Adrenal gland (tissue), 12 donors: ENCODE measurements around the gene PFKP. TPM values are rescaled to one million over a fixed set of nuclear protein-coding genes. Genes with fewer than 3 reads are reported as not detected.

Source experiments
- DNase-seq, 7 donors: peaks; one replicate each; pipeline ENCODE4 v3.0.0-alpha.2; 2019 to 2020
- H3K27ac ChIP-seq, 5 donors: fragments of 200-600 bp; sonication (generic) in 4 of 5; 1 replicate in 3 of 5; 2 replicates in 2 of 5; pipeline versions ENCODE4 v1.5.1 to v1.8.0; 2016 to 2020; ENCODE audit warnings: mild to moderate bottlenecking in 1 of 5
- H3K27me3 ChIP-seq: fragments of 200-600 bp; 2 replicates; pipeline ENCODE4 v1.8.0; 2021
- H3K36me3 ChIP-seq, 2 donors: fragments of 200-600 bp; replicated peaks in 1 of 2; 1 replicate in 1 of 2; 2 replicates in 1 of 2; pipeline versions ENCODE4 v1.5.1 to v1.8.0; 2018 to 2022
- H3K4me1 ChIP-seq, 2 donors: fragments of 200-600 bp; replicated peaks in 1 of 2; 1 replicate in 1 of 2; 2 replicates in 1 of 2; pipeline versions ENCODE4 v1.5.1 to v1.8.0; 2018 to 2021
- H3K4me3 ChIP-seq, 4 donors: fragments of 200-600 bp; sonication (generic) in 3 of 4; one replicate each; pipeline ENCODE4 v1.5.1; 2016 to 2018
- H3K9me3 ChIP-seq, 3 donors: fragments of 200-600 bp; sonication (generic) in 1 of 3; replicated peaks in 1 of 3; 1 replicate in 2 of 3; 2 replicates in 1 of 3; pipeline versions ENCODE4 v1.5.1 to v1.8.0; 2016 to 2021
- CTCF ChIP-seq, 6 experiments: fragments of 450-650 bp in 4 of 6; fragments of 200-600 bp in 2 of 6; sonication (generic) in 1 of 6; IDR thresholded peaks; 1 replicate in 5 of 6; 2 replicates in 1 of 6; pipeline versions ENCODE4 v1.5.1 to v1.8.0; 2016 to 2021; ENCODE audit warnings: antibody characterized with exemption in 6 of 6, mild to moderate bottlenecking in 2 of 6, moderate library complexity in 1 of 6
- POLR2A ChIP-seq, 2 donors: fragments of 450-650 bp; IDR thresholded peaks; one replicate each; pipeline ENCODE4 v1.6.1; 2017; ENCODE audit warnings: antibody characterized with exemption in 2 of 2, mild to moderate bottlenecking in 2 of 2, moderate library complexity in 1 of 2
- WGBS, 4 donors: extraction: QIAGEN DNeasy Blood & Tissue Kit in 2 of 4; methylation state at CpG; one replicate each; pipeline versions ENCODE4 v1.1.5 to v1.1.7; 2013 to 2017; 5-methylcytosine and 5-hydroxymethylcytosine counted together
- intact Hi-C, 2 donors: fragments of 100-400 bp; cut with DNase I; formaldehyde crosslinking; loops; one replicate each; pipeline versions ENCODE4 v1.14.1 to v1.15.0; 2022 to 2023
- polyA plus RNA-seq, 3 donors: library from polyadenylated mRNA; stranded (reverse); fragments of 200-250 nt in 2 of 3; fragments of 350-450 nt in 1 of 3; fragmentation: Illumina TruSeq in 1 of 3; extraction: RNeasy Lipid Tissue Mini Kit (QIAGEN cat#74804) in 1 of 3; gene quantifications; one replicate each; pipeline ENCODE4 v1.2.3, GENCODE V29; 2013 to 2014
- total RNA-seq, 9 donors: library from RNA; depleted of rRNA in 4 of 9; stranded (reverse); fragments of >200 nt in 4 of 9; fragments of 120-200 nt in 1 of 9; fragmentation: NEBNext Ultra II Directional in 1 of 9; extraction: Animal tissue kit (Norgen Biotek cat#: 25700) in 1 of 9; gene quantifications; one replicate each; pipeline versions ENCODE4 v1.1.0 to v1.2.4, GENCODE V29; 2013 to 2023
- donor health status: healthy with polysubstance abuse.
- donor health status: Bipolar disorder and iron deficiency.
- donor health status: DM: yes; HTN: yes; CAD: no.
- donor health status: DM: no; HTN: no; CAD: no.
- donor health status: DM: no; HTN: no; CAD: no.
- donor health status: DM: yes; HTN: yes; CAD: no.

The PFKP gene
- total and polyA plus RNA-seq, 12 donors: 4.6 to 46.6 (median 16.4) TPM

GRCh38 chr10:3096149-3096548, 28.8 kb downstream of the PFKP start:
- DNase-seq: no peak
- no peaks in the 10 kb centered on the region for H3K9me3 ChIP-seq
- intact Hi-C loops: no loop called here
- no peak overlapping the region for H3K4me3 ChIP-seq
- H3K36me3 ChIP-seq: no peaks in the 10 kb centered on the region
- WGBS, 4 donors: 68 to 78% (median 72%) methylated on average over 13 to 16 of the region's 16 CpGs
- peak overlapping the region; percentile 15 to 93 (median 87) for H3K27ac ChIP-seq
- TF ChIP-seq CTCF (IDR thresholded peaks at IDR 0.05) (no peak), POLR2A (IDR thresholded peaks at IDR 0.05) (no peak)
- H3K4me1 ChIP-seq: peaks cover 17 to 19% of the 10 kb centered on the region in 2 donors
- no peaks in the 10 kb centered on the region for H3K27me3 ChIP-seq

- H3K27me3 ChIP-seq: no peaks in the 10 kb centered on the region
- H3K4me3 ChIP-seq: no peak overlapping the region
- intact Hi-C loops: no loop called here
- H3K9me3 ChIP-seq: no peaks in the 10 kb centered on the region
- H3K36me3 ChIP-seq: no peaks in the 10 kb centered on the region
- H3K27ac ChIP-seq: no peak overlapping the region
- 86 to 100% (median 92%) methylated on average over 4 to 9 of the region's 9 CpGs for WGBS, 4 donors
- DNase-seq: no peak
- peaks cover 17% of the 10 kb centered on the region in 2 donors for H3K4me1 ChIP-seq
- TF ChIP-seq CTCF (IDR thresholded peaks at IDR 0.05) (no peak), POLR2A (IDR thresholded peaks at IDR 0.05) (no peak)
These were observed 29.8 kb downstream of the PFKP start for GRCh38 chr10:3097160-3097559.

GRCh38 chr10:3098689-3099088, 31.3 kb downstream of the PFKP start:
- Histone ChIP-seq H3K4me1 (peaks cover 17 to 20% of the 10 kb centered on the region in 2 donors), H3K27ac (no peak overlapping the region)
- intact Hi-C loops: no loop called here

GRCh38 chr10:3099291-3100092, 32.1 kb downstream of the PFKP start:
- no peak for DNase-seq
- Histone ChIP-seq H3K4me1 (peaks cover 16 to 18% of the 10 kb centered on the region in 2 donors), H3K27ac (no peak overlapping the region)

More at GRCh38 chr10:3098689-3099088, 31.3 kb downstream of the PFKP start:
- DNase-seq: no peak
- Histone ChIP-seq H3K27me3 (no peaks in the 10 kb centered on the region), H3K36me3 (no peaks in the 10 kb centered on the region), H3K4me3 (no peak overlapping the region), H3K9me3 (no peaks in the 10 kb centered on the region)
- WGBS, 4 donors: 78 to 85% (median 83%) methylated on average over 11 of the region's 11 CpGs
- TF ChIP-seq POLR2A (IDR thresholded peaks at IDR 0.05) (no peak), CTCF (IDR thresholded peaks at IDR 0.05) (no peak)

More at GRCh38 chr10:3099291-3100092, 32.1 kb downstream of the PFKP start:
- Histone ChIP-seq H3K9me3 (no peaks in the 10 kb centered on the region), H3K36me3 (no peaks in the 10 kb centered on the region), H3K27me3 (no peaks in the 10 kb centered on the region), H3K4me3 (no peak overlapping the region)
- 89 to 92% (median 90%) methylated on average over 22 of the region's 22 CpGs for WGBS, 4 donors
- intact Hi-C loops: no loop called here
- TF ChIP-seq POLR2A (IDR thresholded peaks at IDR 0.05) (no peak), CTCF (IDR thresholded peaks at IDR 0.05) (no peak)
